Measurements from ENCODE around the gene CTDSP2.

DNA sequence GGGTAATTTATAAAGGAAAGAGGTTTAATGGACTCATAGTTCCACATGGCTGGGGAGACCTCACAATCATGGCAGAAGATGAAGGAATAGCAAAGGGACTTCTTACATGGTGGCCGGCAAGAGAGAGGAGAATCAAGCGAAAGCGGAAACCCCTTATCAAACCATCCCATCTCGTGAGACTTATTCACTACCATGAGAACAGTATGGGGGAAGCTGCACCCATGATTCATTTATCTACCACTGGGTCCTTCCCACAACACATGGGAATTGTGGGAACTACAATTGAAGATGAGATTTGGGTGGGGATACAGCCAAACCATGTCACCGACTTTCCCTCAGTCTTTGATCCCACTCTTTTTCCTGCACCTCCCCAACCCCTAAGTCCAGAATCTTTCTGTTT, 12.6 kb upstream of the CTDSP2 start:
- TF ChIP-seq, protein P1, sequence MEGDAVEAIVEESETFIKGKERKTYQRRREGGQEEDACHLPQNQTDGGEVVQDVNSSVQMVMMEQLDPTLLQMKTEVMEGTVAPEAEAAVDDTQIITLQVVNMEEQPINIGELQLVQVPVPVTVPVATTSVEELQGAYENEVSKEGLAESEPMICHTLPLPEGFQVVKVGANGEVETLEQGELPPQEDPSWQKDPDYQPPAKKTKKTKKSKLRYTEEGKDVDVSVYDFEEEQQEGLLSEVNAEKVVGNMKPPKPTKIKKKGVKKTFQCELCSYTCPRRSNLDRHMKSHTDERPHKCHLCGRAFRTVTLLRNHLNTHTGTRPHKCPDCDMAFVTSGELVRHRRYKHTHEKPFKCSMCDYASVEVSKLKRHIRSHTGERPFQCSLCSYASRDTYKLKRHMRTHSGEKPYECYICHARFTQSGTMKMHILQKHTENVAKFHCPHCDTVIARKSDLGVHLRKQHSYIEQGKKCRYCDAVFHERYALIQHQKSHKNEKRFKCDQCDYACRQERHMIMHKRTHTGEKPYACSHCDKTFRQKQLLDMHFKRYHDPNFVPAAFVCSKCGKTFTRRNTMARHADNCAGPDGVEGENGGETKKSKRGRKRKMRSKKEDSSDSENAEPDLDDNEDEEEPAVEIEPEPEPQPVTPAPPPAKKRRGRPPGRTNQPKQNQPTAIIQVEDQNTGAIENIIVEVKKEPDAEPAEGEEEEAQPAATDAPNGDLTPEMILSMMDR (IDR thresholded peaks at IDR 0.05), result no peak
- TF ChIP-seq POLR2A (IDR thresholded peaks at IDR 0.05) (no peak), EP300 (IDR thresholded peaks at IDR 0.05) (no peak)

Measured in stomach (tissue), 4 donors.